GM19324 (cell line): ENCODE results near the gene SHC1.
"Not testable (repeated sequence)": the region's sequence is repeated elsewhere in the genome, so short reads cannot be mapped to it uniquely, and the experiment has no call there.

ENCODE experiments used
- ATAC-seq: cut with Tn5 transposase; IDR thresholded peaks from one replicate; pipeline ENCODE4 v1.9.1; 2021; ENCODE audit warnings: mild to moderate bottlenecking, moderate library complexity; ENCODE audit not compliant: unreplicated experiment, low FRiP score

The SHC1 gene

GRCh38 chr1:154996966-154997701, 26.6 kb upstream of the SHC1 start:
- ATAC-seq = no peak

GRCh38 chr1:154995301-154995983, 24.9 kb upstream of the SHC1 start:
- not testable (repeated sequence) for ATAC-seq

GRCh38 chr1:154994591-154994990, 24.0 kb upstream of the SHC1 start:
- no peak for ATAC-seq

GRCh38 chr1:154994269-154994587, 23.7 kb upstream of the SHC1 start:
- no peak for ATAC-seq

- ATAC-seq = no peak
Observed at GRCh38 chr1:154993572-154994268, 23.2 kb upstream of the SHC1 start, which contains the start of gene LENEP. LENEP (plus strand) TSS chr1:154993586; CDS start chr1:154993608, 22 bp downstream.

GRCh38 chr1:154992721-154993571, 22.4 kb upstream of the SHC1 start:
- no peak for ATAC-seq

- no peak for ATAC-seq
Observed at GRCh38 chr1:154990276-154990675, 19.7 kb upstream of the SHC1 start.

- ATAC-seq = no peak
Observed at GRCh38 chr1:154989195-154989860, 18.8 kb upstream of the SHC1 start.

- no peak for ATAC-seq
Observed at GRCh38 chr1:154988058-154988954, 17.8 kb upstream of the SHC1 start.

- no peak for ATAC-seq
Observed at GRCh38 chr1:154987326-154987725, 16.8 kb upstream of the SHC1 start.

- ATAC-seq = not testable (repeated sequence)
Observed at GRCh38 chr1:154986736-154987135, 16.2 kb upstream of the SHC1 start.

GRCh38 chr1:154983776-154984466, 13.4 kb upstream of the SHC1 start:
- ATAC-seq = no peak

GRCh38 chr1:154982897-154983648, 12.5 kb upstream of the SHC1 start, which contains the start of gene FLAD1:
FLAD1 (plus strand) TSS chr1:154983344; CDS start chr1:154983695, 351 bp downstream.
- peak; percentile 97 for ATAC-seq

- ATAC-seq = no peak
Observed at GRCh38 chr1:154982341-154982740, 11.8 kb upstream of the SHC1 start.

GRCh38 chr1:154978360-154978759, 7.8 kb upstream of the SHC1 start:
- no peak for ATAC-seq

GRCh38 chr1:154977762-154978161, 7.2 kb upstream of the SHC1 start:
- not testable (repeated sequence) for ATAC-seq

- no peak for ATAC-seq
Observed at GRCh38 chr1:154975409-154976059, 5.0 kb upstream of the SHC1 start.
